ENCODE measurements around the gene SDC4.

GRCh38 chr20:45342855-45343531, 5.2 kb downstream of the SDC4 start:
- TF ChIP-seq, protein P1, sequence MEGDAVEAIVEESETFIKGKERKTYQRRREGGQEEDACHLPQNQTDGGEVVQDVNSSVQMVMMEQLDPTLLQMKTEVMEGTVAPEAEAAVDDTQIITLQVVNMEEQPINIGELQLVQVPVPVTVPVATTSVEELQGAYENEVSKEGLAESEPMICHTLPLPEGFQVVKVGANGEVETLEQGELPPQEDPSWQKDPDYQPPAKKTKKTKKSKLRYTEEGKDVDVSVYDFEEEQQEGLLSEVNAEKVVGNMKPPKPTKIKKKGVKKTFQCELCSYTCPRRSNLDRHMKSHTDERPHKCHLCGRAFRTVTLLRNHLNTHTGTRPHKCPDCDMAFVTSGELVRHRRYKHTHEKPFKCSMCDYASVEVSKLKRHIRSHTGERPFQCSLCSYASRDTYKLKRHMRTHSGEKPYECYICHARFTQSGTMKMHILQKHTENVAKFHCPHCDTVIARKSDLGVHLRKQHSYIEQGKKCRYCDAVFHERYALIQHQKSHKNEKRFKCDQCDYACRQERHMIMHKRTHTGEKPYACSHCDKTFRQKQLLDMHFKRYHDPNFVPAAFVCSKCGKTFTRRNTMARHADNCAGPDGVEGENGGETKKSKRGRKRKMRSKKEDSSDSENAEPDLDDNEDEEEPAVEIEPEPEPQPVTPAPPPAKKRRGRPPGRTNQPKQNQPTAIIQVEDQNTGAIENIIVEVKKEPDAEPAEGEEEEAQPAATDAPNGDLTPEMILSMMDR (IDR thresholded peaks at IDR 0.05) = no peak
- no peak for TF ChIP-seq POLR2A (IDR thresholded peaks at IDR 0.05)
